Measurements from ENCODE around the gene DNAJB6.

Gene DNAJB6

GRCh38 chr7:157423348-157423747 lies 86.5 kb downstream of the DNAJB6 start:
- no peak for TF ChIP-seq ZNF565 (CRISPR knock-in tag; conservative IDR thresholded peaks at IDR 0.05; ENCODE audit: low read depth)
- TF ChIP-seq ISL1 (CRISPR knock-in tag; IDR thresholded peaks at IDR 0.05), result no peak
- no peak for TF ChIP-seq BACH2 (CRISPR knock-in tag; IDR thresholded peaks at IDR 0.05; ENCODE audit: borderline replicate concordance)
- no peak for TF ChIP-seq POU6F1 (CRISPR knock-in tag; IDR thresholded peaks at IDR 0.05; ENCODE audit: borderline replicate concordance, low read depth)
- TF ChIP-seq CREB5 (CRISPR knock-in tag; IDR thresholded peaks at IDR 0.05; ENCODE audit: low read depth), result no peak
- no peak for TF ChIP-seq ZC3H10 (CRISPR knock-in tag; IDR thresholded peaks at IDR 0.05)
- no peak for TF ChIP-seq CSDC2 (CRISPR knock-in tag; IDR thresholded peaks at IDR 0.05)
- no peak for TF ChIP-seq ZNF8 (CRISPR knock-in tag; IDR thresholded peaks at IDR 0.05)
- no peak for TF ChIP-seq TCF4 (CRISPR knock-in tag; IDR thresholded peaks at IDR 0.05; ENCODE audit: borderline replicate concordance)
- no peak for TF ChIP-seq PATZ1 (CRISPR knock-in tag; IDR thresholded peaks at IDR 0.05; ENCODE audit: borderline replicate concordance)
- TF ChIP-seq ZFP30 (CRISPR knock-in tag; IDR thresholded peaks at IDR 0.05), result no peak
- no peak for TF ChIP-seq ARNTL (CRISPR knock-in tag; IDR thresholded peaks at IDR 0.05; ENCODE audit: borderline replicate concordance, low read depth)
- no peak for TF ChIP-seq PPARA (CRISPR knock-in tag; IDR thresholded peaks at IDR 0.05; ENCODE audit: borderline replicate concordance)
- no peak for TF ChIP-seq ZFP3 (CRISPR knock-in tag; IDR thresholded peaks at IDR 0.05)
- no peak for TF ChIP-seq CSRNP3 (CRISPR knock-in tag; IDR thresholded peaks at IDR 0.05)
- TF ChIP-seq ZNF70 (CRISPR knock-in tag; IDR thresholded peaks at IDR 0.05), result no peak
- TF ChIP-seq ESRRG (CRISPR knock-in tag; IDR thresholded peaks at IDR 0.05), result no peak
- no peak for ATAC-seq

- no peak for TF ChIP-seq TOX (CRISPR knock-in tag; IDR thresholded peaks at IDR 0.05; ENCODE audit: borderline replicate concordance)
- no peak for TF ChIP-seq ESRRG (CRISPR knock-in tag; IDR thresholded peaks at IDR 0.05)
- no peak for TF ChIP-seq PPARA (CRISPR knock-in tag; IDR thresholded peaks at IDR 0.05; ENCODE audit: borderline replicate concordance)
- no peak for TF ChIP-seq GLIS3 (CRISPR knock-in tag; IDR thresholded peaks at IDR 0.05)
- TF ChIP-seq POU6F1 (CRISPR knock-in tag; IDR thresholded peaks at IDR 0.05; ENCODE audit: borderline replicate concordance, low read depth), result no peak
- no peak for TF ChIP-seq CSRNP3 (CRISPR knock-in tag; IDR thresholded peaks at IDR 0.05)
- no peak for TF ChIP-seq CREB5 (CRISPR knock-in tag; IDR thresholded peaks at IDR 0.05; ENCODE audit: low read depth)
- no peak for TF ChIP-seq TSHZ2 (CRISPR knock-in tag; IDR thresholded peaks at IDR 0.05)
- no peak for TF ChIP-seq ZNF70 (CRISPR knock-in tag; IDR thresholded peaks at IDR 0.05)
- no peak for TF ChIP-seq ARNTL (CRISPR knock-in tag; IDR thresholded peaks at IDR 0.05; ENCODE audit: borderline replicate concordance, low read depth)
- no peak for TF ChIP-seq ZFP3 (CRISPR knock-in tag; IDR thresholded peaks at IDR 0.05)
- TF ChIP-seq CSDC2 (CRISPR knock-in tag; IDR thresholded peaks at IDR 0.05), result no peak
- no peak for TF ChIP-seq ZFP30 (CRISPR knock-in tag; IDR thresholded peaks at IDR 0.05)
- no peak for TF ChIP-seq OSR1 (CRISPR knock-in tag; IDR thresholded peaks at IDR 0.05)
- TF ChIP-seq RARB (CRISPR knock-in tag; IDR thresholded peaks at IDR 0.05), result no peak
- TF ChIP-seq ZNF565 (CRISPR knock-in tag; conservative IDR thresholded peaks at IDR 0.05; ENCODE audit: low read depth), result no peak
- ATAC-seq, result no peak
Observed at GRCh38 chr7:157423886-157424565, 87.2 kb downstream of the DNAJB6 start.

Measured in SK-N-SH treated with all-trans-retinoic acid at 6 μM for 48 hours (cell line).